ENCODE data around the gene CDC34. TPM values are rescaled to one million over a fixed set of nuclear protein-coding genes. Genes with fewer than 3 reads are reported as not detected.
A peak's percentile ranks its signal among the peaks of the same experiment; 100 is the strongest.

The CDC34 gene
- total and polyA plus RNA-seq, 9 of the 15 experiments (the other 6 are each of a cell fraction or from before 2014, with no cell fraction given) = 0.80 to 203 (median 65.5) TPM

DNA sequence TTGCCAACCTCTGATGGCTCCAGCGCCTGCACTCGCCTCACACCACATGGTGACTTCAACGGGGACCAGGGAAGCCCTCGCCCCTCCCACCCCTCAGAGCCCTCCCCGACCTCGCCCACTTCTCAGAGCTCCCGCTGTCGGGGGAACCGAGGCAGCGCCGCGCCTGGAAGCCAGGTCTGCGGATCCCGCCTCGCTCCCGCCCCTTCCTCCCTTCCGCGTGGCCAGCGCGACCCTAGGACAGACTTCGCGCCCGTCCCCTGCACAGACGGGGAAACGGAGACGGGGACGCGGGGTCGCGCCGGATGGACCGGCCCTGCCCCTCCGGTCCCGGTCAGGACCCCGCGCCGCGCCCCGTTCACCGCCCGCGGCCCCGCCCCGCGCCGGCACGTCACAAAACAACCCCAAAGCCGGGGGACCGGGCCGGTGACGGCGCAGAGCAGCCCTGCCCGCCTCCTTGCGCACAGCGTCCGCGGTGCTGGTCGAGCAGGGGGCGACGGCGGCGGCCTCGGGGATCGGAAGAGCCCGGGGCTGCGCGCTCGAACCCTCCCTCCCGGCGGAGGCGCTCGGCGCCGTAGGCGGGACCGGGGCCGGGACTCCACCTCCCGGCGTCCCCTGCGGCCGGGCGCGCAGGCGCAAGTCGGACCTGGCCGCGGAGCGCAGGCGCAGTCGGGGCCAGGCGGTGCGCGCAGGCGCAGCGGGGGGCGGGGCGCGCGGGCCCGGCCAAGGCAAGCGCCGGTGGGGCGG lies 379 bp upstream of the CDC34 start (continued):
- TF ChIP-seq FOXM1 (IDR thresholded peaks at IDR 0.05; ENCODE audit: low read depth) (no peak), FOXM1 (CRISPR knock-in tag; IDR thresholded peaks at IDR 0.05; ENCODE audit: low read depth) (no peak), DMBX1 (CRISPR knock-in tag; IDR thresholded peaks at IDR 0.05; ENCODE audit: borderline replicate concordance) (no peak), MCM2 (IDR thresholded peaks at IDR 0.05; ENCODE audit: low read depth) (no peak), SNIP1 (IDR thresholded peaks at IDR 0.05; ENCODE audit: low read depth) (no peak), TAF15 (IDR thresholded peaks at IDR 0.05; ENCODE audit: low read depth, low read length) (no peak), NR2C1 (IDR thresholded peaks at IDR 0.05) (no peak), NR2C1 (tag; IDR thresholded peaks at IDR 0.05) (no peak), ZNF41 (CRISPR knock-in tag; conservative IDR thresholded peaks at IDR 0.05) (no peak), SMARCA4 (IDR thresholded peaks at IDR 0.05) (no peak), TBP (optimal IDR thresholded peaks at IDR 0.05; ENCODE audit: low read depth, low read length) (peak; percentile 65), TCFL5 (CRISPR knock-in tag; conservative IDR thresholded peaks at IDR 0.05) (no peak), SRSF9 (IDR thresholded peaks at IDR 0.05; ENCODE audit: borderline replicate concordance, low read depth, low read length) (no peak), MBD2 (IDR thresholded peaks at IDR 0.05; ENCODE audit: borderline replicate concordance, low read depth) (no peak; the same call in 1 of the 2 replicates), ZNF143 (CRISPR knock-in tag; IDR thresholded peaks at IDR 0.05) (peak; percentile 73)
- TF ChIP-seq, protein P1, sequence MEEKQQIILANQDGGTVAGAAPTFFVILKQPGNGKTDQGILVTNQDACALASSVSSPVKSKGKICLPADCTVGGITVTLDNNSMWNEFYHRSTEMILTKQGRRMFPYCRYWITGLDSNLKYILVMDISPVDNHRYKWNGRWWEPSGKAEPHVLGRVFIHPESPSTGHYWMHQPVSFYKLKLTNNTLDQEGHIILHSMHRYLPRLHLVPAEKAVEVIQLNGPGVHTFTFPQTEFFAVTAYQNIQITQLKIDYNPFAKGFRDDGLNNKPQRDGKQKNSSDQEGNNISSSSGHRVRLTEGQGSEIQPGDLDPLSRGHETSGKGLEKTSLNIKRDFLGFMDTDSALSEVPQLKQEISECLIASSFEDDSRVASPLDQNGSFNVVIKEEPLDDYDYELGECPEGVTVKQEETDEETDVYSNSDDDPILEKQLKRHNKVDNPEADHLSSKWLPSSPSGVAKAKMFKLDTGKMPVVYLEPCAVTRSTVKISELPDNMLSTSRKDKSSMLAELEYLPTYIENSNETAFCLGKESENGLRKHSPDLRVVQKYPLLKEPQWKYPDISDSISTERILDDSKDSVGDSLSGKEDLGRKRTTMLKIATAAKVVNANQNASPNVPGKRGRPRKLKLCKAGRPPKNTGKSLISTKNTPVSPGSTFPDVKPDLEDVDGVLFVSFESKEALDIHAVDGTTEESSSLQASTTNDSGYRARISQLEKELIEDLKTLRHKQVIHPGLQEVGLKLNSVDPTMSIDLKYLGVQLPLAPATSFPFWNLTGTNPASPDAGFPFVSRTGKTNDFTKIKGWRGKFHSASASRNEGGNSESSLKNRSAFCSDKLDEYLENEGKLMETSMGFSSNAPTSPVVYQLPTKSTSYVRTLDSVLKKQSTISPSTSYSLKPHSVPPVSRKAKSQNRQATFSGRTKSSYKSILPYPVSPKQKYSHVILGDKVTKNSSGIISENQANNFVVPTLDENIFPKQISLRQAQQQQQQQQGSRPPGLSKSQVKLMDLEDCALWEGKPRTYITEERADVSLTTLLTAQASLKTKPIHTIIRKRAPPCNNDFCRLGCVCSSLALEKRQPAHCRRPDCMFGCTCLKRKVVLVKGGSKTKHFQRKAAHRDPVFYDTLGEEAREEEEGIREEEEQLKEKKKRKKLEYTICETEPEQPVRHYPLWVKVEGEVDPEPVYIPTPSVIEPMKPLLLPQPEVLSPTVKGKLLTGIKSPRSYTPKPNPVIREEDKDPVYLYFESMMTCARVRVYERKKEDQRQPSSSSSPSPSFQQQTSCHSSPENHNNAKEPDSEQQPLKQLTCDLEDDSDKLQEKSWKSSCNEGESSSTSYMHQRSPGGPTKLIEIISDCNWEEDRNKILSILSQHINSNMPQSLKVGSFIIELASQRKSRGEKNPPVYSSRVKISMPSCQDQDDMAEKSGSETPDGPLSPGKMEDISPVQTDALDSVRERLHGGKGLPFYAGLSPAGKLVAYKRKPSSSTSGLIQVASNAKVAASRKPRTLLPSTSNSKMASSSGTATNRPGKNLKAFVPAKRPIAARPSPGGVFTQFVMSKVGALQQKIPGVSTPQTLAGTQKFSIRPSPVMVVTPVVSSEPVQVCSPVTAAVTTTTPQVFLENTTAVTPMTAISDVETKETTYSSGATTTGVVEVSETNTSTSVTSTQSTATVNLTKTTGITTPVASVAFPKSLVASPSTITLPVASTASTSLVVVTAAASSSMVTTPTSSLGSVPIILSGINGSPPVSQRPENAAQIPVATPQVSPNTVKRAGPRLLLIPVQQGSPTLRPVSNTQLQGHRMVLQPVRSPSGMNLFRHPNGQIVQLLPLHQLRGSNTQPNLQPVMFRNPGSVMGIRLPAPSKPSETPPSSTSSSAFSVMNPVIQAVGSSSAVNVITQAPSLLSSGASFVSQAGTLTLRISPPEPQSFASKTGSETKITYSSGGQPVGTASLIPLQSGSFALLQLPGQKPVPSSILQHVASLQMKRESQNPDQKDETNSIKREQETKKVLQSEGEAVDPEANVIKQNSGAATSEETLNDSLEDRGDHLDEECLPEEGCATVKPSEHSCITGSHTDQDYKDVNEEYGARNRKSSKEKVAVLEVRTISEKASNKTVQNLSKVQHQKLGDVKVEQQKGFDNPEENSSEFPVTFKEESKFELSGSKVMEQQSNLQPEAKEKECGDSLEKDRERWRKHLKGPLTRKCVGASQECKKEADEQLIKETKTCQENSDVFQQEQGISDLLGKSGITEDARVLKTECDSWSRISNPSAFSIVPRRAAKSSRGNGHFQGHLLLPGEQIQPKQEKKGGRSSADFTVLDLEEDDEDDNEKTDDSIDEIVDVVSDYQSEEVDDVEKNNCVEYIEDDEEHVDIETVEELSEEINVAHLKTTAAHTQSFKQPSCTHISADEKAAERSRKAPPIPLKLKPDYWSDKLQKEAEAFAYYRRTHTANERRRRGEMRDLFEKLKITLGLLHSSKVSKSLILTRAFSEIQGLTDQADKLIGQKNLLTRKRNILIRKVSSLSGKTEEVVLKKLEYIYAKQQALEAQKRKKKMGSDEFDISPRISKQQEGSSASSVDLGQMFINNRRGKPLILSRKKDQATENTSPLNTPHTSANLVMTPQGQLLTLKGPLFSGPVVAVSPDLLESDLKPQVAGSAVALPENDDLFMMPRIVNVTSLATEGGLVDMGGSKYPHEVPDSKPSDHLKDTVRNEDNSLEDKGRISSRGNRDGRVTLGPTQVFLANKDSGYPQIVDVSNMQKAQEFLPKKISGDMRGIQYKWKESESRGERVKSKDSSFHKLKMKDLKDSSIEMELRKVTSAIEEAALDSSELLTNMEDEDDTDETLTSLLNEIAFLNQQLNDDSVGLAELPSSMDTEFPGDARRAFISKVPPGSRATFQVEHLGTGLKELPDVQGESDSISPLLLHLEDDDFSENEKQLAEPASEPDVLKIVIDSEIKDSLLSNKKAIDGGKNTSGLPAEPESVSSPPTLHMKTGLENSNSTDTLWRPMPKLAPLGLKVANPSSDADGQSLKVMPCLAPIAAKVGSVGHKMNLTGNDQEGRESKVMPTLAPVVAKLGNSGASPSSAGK (IDR thresholded peaks at IDR 0.05) = peak; percentile 37; the same call in 1 of the 2 replicates
- TF ChIP-seq, protein P2, sequence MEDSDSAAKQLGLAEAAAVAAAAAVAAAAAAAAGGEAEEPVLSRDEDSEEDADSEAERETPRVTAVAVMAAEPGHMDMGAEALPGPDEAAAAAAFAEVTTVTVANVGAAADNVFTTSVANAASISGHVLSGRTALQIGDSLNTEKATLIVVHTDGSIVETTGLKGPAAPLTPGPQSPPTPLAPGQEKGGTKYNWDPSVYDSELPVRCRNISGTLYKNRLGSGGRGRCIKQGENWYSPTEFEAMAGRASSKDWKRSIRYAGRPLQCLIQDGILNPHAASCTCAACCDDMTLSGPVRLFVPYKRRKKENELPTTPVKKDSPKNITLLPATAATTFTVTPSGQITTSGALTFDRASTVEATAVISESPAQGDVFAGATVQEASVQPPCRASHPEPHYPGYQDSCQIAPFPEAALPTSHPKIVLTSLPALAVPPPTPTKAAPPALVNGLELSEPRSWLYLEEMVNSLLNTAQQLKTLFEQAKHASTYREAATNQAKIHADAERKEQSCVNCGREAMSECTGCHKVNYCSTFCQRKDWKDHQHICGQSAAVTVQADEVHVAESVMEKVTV (CRISPR knock-in tag; IDR thresholded peaks at IDR 0.05) = no peak

Measured in K562 (cell line).